Measurements from ENCODE around the gene TMPRSS6.

TMPRSS6 gene

DNA sequence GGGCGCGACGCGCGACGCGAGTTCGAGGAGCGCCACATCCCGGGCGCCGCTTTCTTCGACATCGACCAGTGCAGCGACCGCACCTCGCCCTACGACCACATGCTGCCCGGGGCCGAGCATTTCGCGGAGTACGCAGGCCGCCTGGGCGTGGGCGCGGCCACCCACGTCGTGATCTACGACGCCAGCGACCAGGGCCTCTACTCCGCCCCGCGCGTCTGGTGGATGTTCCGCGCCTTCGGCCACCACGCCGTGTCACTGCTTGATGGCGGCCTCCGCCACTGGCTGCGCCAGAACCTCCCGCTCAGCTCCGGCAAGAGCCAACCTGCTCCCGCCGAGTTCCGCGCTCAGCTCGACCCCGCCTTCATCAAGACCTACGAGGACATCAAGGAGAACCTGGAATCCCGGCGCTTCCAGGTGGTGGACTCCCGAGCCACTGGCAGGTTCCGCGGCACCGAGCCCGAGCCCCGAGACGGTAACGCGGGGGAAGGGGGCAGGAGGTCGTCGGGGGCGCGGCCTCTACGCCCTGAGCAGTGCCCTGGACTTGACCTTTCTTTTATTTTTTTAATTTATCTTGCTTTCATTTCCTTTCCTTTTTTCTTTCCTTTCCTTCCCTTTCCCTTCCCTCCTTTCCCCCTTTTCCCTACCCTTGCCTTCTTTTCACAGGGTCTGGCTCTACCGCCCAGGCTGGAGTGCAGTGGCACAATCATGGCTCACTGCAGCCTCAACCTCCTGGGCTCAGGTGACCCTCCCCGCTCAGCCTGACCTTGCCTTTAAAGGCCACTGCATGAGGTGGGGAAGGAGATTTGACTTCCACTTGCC lies 85.0 kb downstream of the TMPRSS6 start:
- DNase-seq: no peak

GRCh38 chr22:37023743-37024338 lies 85.7 kb downstream of the TMPRSS6 start:
- DNase-seq: no peak

DNA sequence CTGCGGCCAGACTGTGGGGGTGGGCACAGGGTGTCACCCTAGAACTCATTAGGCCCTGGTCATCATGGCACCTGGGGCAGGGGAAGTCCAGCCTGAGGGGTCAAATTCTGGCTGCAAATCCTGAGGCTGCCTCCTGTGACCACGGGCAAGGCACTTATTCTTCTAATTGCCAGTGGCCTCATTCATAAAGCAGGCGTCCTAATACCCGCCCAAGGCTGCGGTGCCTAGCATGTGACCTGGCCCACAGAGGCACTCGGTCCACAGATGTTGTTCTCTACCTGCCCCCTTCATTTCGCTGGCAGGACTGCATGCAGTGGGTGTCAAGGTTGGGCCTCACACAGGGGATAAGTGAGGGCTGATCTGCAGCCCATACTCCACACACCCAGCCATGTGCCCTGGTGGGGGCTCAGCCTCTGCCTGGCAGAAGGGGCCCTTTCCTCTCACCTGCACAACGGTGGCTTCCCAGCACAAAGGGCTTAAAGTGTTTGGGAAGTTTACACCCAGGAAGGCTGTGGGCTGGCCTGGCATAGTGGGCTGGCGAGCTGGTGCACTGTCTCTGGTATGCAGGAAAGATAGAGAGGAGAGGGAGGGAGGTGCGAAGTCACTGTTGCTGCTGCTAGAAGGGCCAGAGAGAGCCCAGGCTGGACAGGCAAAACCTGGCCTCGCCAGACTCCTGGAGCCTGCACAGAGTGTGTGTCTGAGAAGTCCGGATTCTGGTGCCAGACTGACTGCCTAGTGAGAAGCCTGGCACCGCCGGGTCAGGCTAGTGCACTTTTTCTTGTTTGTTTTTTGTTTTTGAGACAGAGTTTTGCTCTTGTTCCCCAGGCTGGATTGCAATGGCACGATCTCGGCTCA lies 86.8 kb downstream of the TMPRSS6 start:
- DNase-seq: no peak

DNA sequence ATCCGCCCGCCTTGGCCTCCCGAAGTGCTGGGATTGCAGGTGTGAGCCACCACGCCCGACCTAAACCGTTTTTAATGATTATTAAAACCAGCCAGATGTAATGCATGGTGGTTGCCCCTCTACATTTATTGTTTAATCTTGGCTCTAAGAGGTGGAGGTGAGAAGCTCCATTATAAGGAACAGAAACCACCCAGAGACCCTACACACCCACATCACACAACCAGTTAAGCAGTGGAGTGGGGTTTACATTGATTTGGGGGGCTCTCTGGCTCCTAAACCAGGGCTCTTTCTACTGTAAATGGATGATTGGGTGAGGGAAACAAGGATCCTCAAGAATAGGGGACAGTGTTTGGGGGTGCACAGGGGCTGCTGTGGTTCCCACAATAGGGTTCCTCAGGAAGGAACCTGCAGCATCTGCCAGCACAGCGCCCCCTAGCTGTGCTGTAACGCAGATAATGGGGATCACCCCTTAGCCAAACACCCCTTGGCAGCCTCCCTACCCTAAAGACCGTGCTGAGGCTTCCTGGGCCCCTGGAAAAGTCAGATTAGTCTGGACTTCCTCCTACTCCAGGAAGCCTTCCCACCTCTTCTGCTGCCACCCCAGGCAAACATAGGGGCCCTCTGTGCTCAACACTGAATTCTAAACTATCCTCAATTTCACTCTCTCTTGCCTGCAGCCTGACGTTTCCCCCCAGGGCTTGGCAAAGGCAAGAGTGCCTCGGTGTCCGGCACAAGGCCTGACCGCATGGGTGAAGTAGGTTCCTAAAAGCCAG lies 87.6 kb downstream of the TMPRSS6 start:
- DNase-seq: peak; percentile 63

DNA sequence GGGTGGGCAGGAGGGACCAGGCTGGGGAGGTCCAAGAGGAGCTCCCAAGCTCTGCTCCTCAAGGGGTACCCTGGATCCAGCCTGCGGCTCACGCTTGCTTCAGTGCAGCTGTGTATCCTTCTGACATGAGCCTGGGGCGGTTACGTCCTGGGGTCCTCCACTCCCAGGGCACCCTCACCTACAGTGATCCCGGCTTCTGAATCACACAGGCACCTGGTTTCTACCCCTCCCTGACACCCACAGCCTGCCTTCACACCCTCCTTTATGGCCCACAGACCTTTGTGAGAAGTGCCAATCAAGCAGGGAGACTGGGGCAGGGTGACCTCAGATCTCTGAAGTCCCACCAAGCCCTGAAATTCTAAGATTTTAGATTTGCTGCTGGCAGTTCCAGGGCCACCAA lies 88.5 kb downstream of the TMPRSS6 start:
- DNase-seq: no peak

- peak; percentile 2 for DNase-seq
Observed at GRCh38 chr22:37020192-37020479, 89.4 kb downstream of the TMPRSS6 start.

DNA sequence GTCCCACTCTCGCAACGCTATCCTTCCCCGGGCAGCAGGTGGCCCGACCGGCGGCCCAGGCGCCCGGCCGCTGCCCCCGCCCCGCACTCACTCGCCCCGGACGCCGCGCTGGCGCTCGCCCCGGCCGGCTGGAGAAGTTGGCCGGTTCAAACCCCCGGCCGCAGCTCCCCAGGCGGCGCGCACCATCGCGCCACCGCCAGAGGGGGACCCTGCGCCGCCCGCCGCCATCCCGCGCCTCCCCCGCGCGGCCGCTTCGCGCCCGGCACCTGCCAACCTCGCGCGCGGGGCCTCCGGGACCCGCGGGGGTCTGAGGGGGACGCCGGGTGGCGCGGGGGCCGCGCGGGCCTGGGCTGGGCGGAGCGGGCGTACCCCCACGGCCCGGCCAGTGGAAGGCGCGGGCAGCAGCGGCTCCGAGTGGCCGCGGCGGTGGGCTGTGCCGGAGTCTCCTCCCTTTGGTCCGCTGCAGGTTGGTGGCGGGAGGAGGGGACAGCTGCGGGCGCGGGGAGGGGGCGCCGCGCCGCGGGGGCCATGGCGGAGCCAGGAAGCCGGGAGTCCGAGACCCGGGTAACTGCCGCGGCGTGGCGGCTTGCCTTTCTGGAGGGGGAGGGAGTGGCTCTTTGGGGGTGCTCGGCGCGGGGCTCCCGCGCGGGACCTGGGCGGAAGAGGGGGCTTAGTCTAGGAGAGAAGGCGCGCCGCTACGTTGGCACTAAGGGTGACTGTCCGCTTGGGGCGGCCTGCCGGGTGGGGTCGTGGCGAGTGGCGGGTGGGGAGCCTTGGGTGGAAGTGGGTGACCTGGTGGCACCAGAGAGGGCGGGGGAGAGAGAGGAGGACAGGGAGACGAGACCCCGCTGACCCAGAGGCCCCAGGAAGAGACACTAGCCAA lies 90.0 kb downstream of the TMPRSS6 start, which contains the start of the genes MPST and TST:
TSS of gene MPST (plus strand) at position 434 of the 883 bp plus-strand sequence. CDS start at position 529, 95 bp downstream.
TSS of gene TST (minus strand) at position 139 of the 883 bp plus-strand sequence. CDS start 715 bp downstream, outside the sequence.
- DNase-seq: peak; percentile 44

GRCh38 chr22:37018815-37019308 lies 90.7 kb downstream of the TMPRSS6 start:
- no peak for DNase-seq

DNA sequence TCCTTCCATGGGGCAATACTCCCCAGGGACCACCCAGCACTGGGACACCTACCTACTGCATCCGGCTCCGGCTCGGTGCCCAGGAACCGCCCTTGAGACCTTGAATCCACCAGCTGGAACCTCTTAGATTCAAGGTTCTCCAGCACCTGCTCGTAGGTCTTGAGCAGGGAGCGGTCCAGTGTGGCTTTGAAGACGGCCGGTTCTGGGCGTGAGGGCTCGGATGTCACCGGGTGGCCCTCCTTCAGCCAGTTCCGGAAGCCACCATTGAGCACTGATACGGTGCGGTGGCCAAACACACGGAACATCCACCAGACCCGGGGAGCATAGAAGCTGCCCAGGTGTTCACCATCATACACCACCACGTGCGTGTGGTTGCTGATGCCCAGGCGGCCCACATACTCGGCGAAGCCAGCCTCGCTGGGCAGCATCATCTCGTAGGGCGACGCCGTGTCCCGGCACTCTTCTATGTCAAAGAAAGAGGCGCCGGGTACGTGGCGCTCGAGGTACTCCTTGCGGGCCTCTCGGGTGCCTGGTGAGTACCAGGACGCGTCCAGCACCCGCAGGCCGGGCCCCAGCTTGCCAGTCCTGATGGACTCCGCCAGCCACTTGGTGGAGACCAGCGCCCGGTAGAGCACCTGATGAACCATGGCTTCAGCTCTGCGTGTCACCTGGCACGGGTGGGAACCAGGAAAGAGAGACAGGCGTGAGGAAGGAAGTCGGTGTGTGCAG lies 91.3 kb downstream of the TMPRSS6 start:
- DNase-seq: no peak

- no peak for DNase-seq
Observed at GRCh38 chr22:37017356-37017755, 92.2 kb downstream of the TMPRSS6 start.

DNA sequence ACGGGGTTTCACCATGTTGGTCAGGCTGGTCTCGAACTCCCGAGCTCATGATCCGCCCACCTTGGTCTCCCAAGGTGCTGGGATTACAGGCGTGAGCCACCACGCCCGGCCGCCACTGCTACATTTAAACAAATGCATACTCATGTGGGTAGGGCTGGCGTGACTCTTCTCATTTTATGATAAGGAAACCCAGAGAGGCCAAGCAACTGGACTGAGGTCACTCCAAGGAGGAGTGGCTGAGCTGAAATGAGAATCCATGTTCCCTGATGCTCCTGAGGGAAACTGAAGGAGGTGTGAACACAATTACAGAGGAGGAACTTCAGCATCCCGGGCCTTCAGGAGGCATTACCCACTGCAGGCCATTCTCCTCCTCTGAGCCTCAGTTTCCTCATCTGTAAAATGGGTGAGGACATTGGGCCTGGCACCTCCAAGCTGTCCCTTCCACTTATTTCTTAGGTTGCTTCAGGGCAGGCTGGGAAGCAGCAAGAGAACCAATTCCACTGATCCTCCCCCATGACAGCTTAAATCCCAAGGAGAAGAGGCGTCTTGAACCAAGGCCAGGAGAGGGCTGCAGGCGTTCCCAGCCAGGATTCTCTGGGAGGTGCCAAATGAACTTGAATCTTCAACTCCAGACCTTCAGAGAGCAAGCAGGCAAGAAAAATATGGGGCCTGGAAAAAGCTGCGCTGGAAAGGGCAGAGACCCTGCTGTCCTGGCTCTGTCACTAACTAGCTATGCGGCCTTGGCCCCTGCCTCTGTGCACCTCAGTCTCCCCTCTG lies 93.2 kb downstream of the TMPRSS6 start:
- no peak for DNase-seq

DNA sequence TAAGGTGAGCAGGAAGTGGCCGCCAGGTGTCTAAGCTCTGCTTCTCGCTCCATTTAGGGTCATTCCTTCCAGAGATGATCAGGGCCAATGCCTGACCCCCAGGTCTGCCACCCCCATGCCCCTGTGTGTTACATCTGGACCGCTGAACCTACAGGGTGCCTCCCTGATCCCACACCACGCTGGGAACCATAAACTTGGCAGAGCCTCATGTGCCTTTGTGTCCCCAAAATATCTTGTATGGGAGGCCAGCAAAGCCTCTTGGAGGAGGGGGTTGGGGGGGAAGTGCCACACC lies 94.0 kb downstream of the TMPRSS6 start:
- DNase-seq: no peak
